Esophagus muscularis mucosa (tissue), 4 donors: ENCODE data around the gene BCAR1. TPM values are rescaled to one million over a fixed set of nuclear protein-coding genes. Genes with fewer than 3 reads are reported as not detected.
"Not testable (repeated sequence)": the region's sequence is repeated elsewhere in the genome, so short reads cannot be mapped to it uniquely, and the experiment has no call there.

ENCODE experiments used
- DNase-seq: peaks from one replicate; pipeline ENCODE4 v3.0.0-alpha.2; 2017; ENCODE audit errors: extremely low spot score
- H3K27ac ChIP-seq, 4 donors: fragments of 200-600 bp; sonication (generic); replicated peaks in 1 of 4; 1 replicate in 3 of 4; 2 replicates in 1 of 4; pipeline ENCODE4 v1.5.1; 2016 to 2019; ENCODE audit warnings: mild to moderate bottlenecking in 1 of 4
- H3K27me3 ChIP-seq, 4 donors: fragments of 200-600 bp; sonication (generic); one replicate each; pipeline versions ENCODE4 v1.5.1 to v1.6.0; 2016 to 2019
- H3K36me3 ChIP-seq, 4 donors: fragments of 200-600 bp; sonication (generic); one replicate each; pipeline ENCODE4 v1.5.1; 2016 to 2019
- H3K4me1 ChIP-seq, 4 donors: fragments of 200-600 bp; sonication (generic); one replicate each; pipeline ENCODE4 v1.5.1; 2016 to 2019
- H3K4me3 ChIP-seq, 4 donors: fragments of 200-600 bp; sonication (generic); 1 replicate in 2 of 4; 2 replicates in 2 of 4; pipeline ENCODE4 v1.5.1; 2016 to 2019; ENCODE audit warnings: mild to moderate bottlenecking in 4 of 4, moderate library complexity in 1 of 4
- H3K9me3 ChIP-seq, 4 donors: fragments of 200-600 bp; sonication (generic); 1 replicate in 3 of 4; 2 replicates in 1 of 4; pipeline ENCODE4 v1.5.1; 2016 to 2019
- CTCF ChIP-seq, 3 experiments: fragments of 200-600 bp in 2 of 3; fragments of 450-650 bp in 1 of 3; sonication (generic) in 2 of 3; IDR thresholded peaks; one replicate each; pipeline ENCODE4 v1.5.1; 2017 to 2019; ENCODE audit warnings: antibody characterized with exemption in 3 of 3, mild to moderate bottlenecking in 2 of 3, moderate library complexity in 1 of 3
- EP300 ChIP-seq: sonication (generic); formaldehyde crosslinking; IDR thresholded peaks from one replicate; pipeline ENCODE4 v1.6.1; 2017; ENCODE audit warnings: antibody characterized with exemption
- POLR2A ChIP-seq: fragments of 450-650 bp; IDR thresholded peaks from one replicate; pipeline ENCODE4 v1.6.1; 2017; ENCODE audit warnings: antibody characterized with exemption, moderate library complexity, mild to moderate bottlenecking, low read depth
- POLR2AphosphoS5 ChIP-seq, 2 donors: sonication (generic); formaldehyde crosslinking; IDR thresholded peaks; one replicate each; pipeline ENCODE4 v1.6.1; 2017; ENCODE audit warnings: antibody characterized with exemption in 2 of 2
- WGBS: methylation state at CpG from one replicate; pipeline ENCODE4 v1.1.5; 2018; 5-methylcytosine and 5-hydroxymethylcytosine counted together
- intact Hi-C: fragments of 100-400 bp; cut with DNase I; formaldehyde crosslinking; loops from one replicate; pipeline ENCODE4 v1.15.1; 2023
- total RNA-seq, 4 donors: library from RNA; depleted of rRNA; stranded (reverse); fragments of >200 nt; gene quantifications; one replicate each; pipeline versions ENCODE4 v1.1.0 to v1.2.1, GENCODE V29; 2016

Gene BCAR1
- total RNA-seq, 4 donors from 2014 or later = 31.6 to 67.1 (median 54.8) TPM

GRCh38 chr16:75224306-75225082, 26.9 kb downstream of the BCAR1 start:
- peaks cover 0 to 24% (median 0%) of the 10 kb centered on the region in 4 donors for H3K27me3 ChIP-seq
- H3K27ac ChIP-seq = no peak overlapping the region
- TF ChIP-seq POLR2A = no peak
- TF ChIP-seq POLR2AphosphoS5 (IDR thresholded peaks at IDR 0.05) = no peak
- no peak for TF ChIP-seq CTCF (IDR thresholded peaks at IDR 0.05)
- no peak for TF ChIP-seq EP300
- peaks cover 10 to 21% (median 20%) of the 10 kb centered on the region in 4 donors for H3K36me3 ChIP-seq
- H3K4me3 ChIP-seq = no peak overlapping the region
- 73% methylated on average over 16 of the region's 20 CpGs for WGBS
- intact Hi-C loops = loop anchor here (2.0 kb wide), 1 partner anchor 16 kb away; no protein-coding TSS in a partner anchor
- peaks cover 0 to 5% (median 0%) of the 10 kb centered on the region in 4 donors for H3K4me1 ChIP-seq
- no peak for DNase-seq
- no peaks in the 10 kb centered on the region for H3K9me3 ChIP-seq

GRCh38 chr16:75223129-75223528, 28.3 kb downstream of the BCAR1 start:
- H3K36me3 ChIP-seq, H3K9me3 ChIP-seq, H3K4me3 ChIP-seq, DNase-seq, H3K27ac ChIP-seq, H3K4me1 ChIP-seq, intact Hi-C loops: not testable (repeated sequence)
- no CpG with 5 or more reads among the region's 20 CpGs for WGBS
- H3K27me3 ChIP-seq = peaks cover 0 to 24% (median 0%) of the 10 kb centered on the region in 4 donors

GRCh38 chr16:75222271-75222783, 29.1 kb downstream of the BCAR1 start:
- H3K27ac ChIP-seq = no peak overlapping the region
- WGBS = 66% methylated on average over 14 of the region's 16 CpGs
- peaks cover 0 to 24% (median 0%) of the 10 kb centered on the region in 4 donors for H3K27me3 ChIP-seq
- H3K4me1 ChIP-seq = peaks cover 0 to 5% (median 0%) of the 10 kb centered on the region in 4 donors
- H3K4me3 ChIP-seq = no peak overlapping the region
- TF ChIP-seq POLR2A = no peak
- TF ChIP-seq POLR2AphosphoS5 (IDR thresholded peaks at IDR 0.05) = no peak
- TF ChIP-seq CTCF (IDR thresholded peaks at IDR 0.05) = no peak
- no peak for TF ChIP-seq EP300
- no peak for DNase-seq
- intact Hi-C loops = no loop called here
- no peaks in the 10 kb centered on the region for H3K36me3 ChIP-seq
- H3K9me3 ChIP-seq = no peaks in the 10 kb centered on the region

GRCh38 chr16:75219838-75220237, 31.6 kb downstream of the BCAR1 start:
- H3K27ac ChIP-seq = no peak overlapping the region
- intact Hi-C loops = no loop called here
- H3K9me3 ChIP-seq = no peaks in the 10 kb centered on the region
- TF ChIP-seq EP300 (no peak), CTCF (IDR thresholded peaks at IDR 0.05) (no peak), POLR2A (no peak), POLR2AphosphoS5 (IDR thresholded peaks at IDR 0.05) (no peak)
- no peaks in the 10 kb centered on the region for H3K4me1 ChIP-seq
- H3K4me3 ChIP-seq = no peak overlapping the region
- H3K27me3 ChIP-seq = peaks cover 0 to 8% (median 0%) of the 10 kb centered on the region in 4 donors
- DNase-seq = no peak
- H3K36me3 ChIP-seq = no peaks in the 10 kb centered on the region
- WGBS = 61% methylated on average over 5 of the region's 5 CpGs

- intact Hi-C loops = no loop called here
- no peaks in the 10 kb centered on the region for H3K36me3 ChIP-seq
- H3K4me1 ChIP-seq = no peaks in the 10 kb centered on the region
- TF ChIP-seq POLR2AphosphoS5 (IDR thresholded peaks at IDR 0.05) (no peak), CTCF (IDR thresholded peaks at IDR 0.05) (no peak), EP300 (no peak), POLR2A (no peak)
- WGBS = 86% methylated on average over 4 of the region's 4 CpGs
- no peaks in the 10 kb centered on the region for H3K9me3 ChIP-seq
- H3K4me3 ChIP-seq = no peak overlapping the region
- H3K27ac ChIP-seq = no peak overlapping the region
- DNase-seq = no peak
- peaks cover 0 to under 1% (median 0%) of the 10 kb centered on the region in 4 donors for H3K27me3 ChIP-seq
Observed at GRCh38 chr16:75219088-75219487, 32.3 kb downstream of the BCAR1 start.
